HEK293 (cell line): ENCODE data around the gene HS3ST4.

ENCODE experiments used
- CTCF ChIA-PET: fragments of 350-600 bp; formaldehyde crosslinking; extraction: SDS; loops from one replicate; lab custom pipeline; 2021; ENCODE audit warnings: antibody characterized with exemption; lab: Yijun Ruan, JAX
- POLR2A ChIA-PET: fragments of 300-600 bp; formaldehyde crosslinking; extraction: SDS; loops from one replicate; lab custom pipeline; 2020; ENCODE audit warnings: antibody characterized with exemption, inconsistent platforms; lab: Yijun Ruan, JAX
- H3K27ac ChIP-seq: fragments of 200-500 bp; sonication (Bioruptor generic); 2 replicates; pipeline ENCODE4 v1.5.1; 2014; ENCODE audit warnings: low read depth, low read length, control low read depth, inconsistent platforms; ENCODE audit errors: extremely low read depth
- H3K36me3 ChIP-seq, 2 experiments: fragments of 200-500 bp in 1 of 2; sonication (Bioruptor generic) in 1 of 2; 1 replicate in 1 of 2; 2 replicates in 1 of 2; pipeline ENCODE4 v1.5.1; 2014 to 2017; ENCODE audit warnings: inconsistent platforms in 2 of 2, low read length in 2 of 2; ENCODE audit not compliant: control insufficient read depth in 2 of 2, insufficient read depth in 1 of 2
- H3K4me1 ChIP-seq: fragments of 200-500 bp; sonication (Bioruptor generic); 2 replicates; pipeline ENCODE4 v1.5.1; 2014; ENCODE audit warnings: mild to moderate bottlenecking, low read length, inconsistent platforms; ENCODE audit not compliant: control insufficient read depth, insufficient read depth
- H3K4me3 ChIP-seq: 2 replicates; pipeline ENCODE4 v1.5.1; 2011; ENCODE audit warnings: low read depth, mild to moderate bottlenecking, control low read depth, low read length, moderate library complexity
- H3K9me3 ChIP-seq: fragments of 200-500 bp; sonication (Bioruptor generic); 2 replicates; pipeline ENCODE4 v1.5.1; 2014; ENCODE audit warnings: low read depth, low read length, inconsistent platforms; ENCODE audit not compliant: control insufficient read depth, insufficient read depth
- BCL11B ChIP-seq: fragments of 450-650 bp; formaldehyde crosslinking; IDR thresholded peaks from 2 replicates; pipeline ENCODE4 v1.5.1; 2016; ENCODE audit warnings: low read depth, missing biosample characterization, missing genetic modification characterization
- GLI2 ChIP-seq: fragments of 450-650 bp; formaldehyde crosslinking; IDR thresholded peaks from 2 replicates; pipeline ENCODE4; 2017; ENCODE audit warnings: missing biosample characterization, missing genetic modification characterization, low read depth, borderline replicate concordance
- GLI4 ChIP-seq: fragments of 450-650 bp; formaldehyde crosslinking; IDR thresholded peaks from 2 replicates; pipeline ENCODE4 v1.5.1; 2016; ENCODE audit warnings: missing biosample characterization, missing genetic modification characterization
- GLIS2 ChIP-seq: fragments of 450-650 bp; formaldehyde crosslinking; IDR thresholded peaks from 2 replicates; pipeline ENCODE4 v1.5.1; 2016; ENCODE audit warnings: missing biosample characterization, missing genetic modification characterization
- KLF1 ChIP-seq: fragments of 450-650 bp; formaldehyde crosslinking; IDR thresholded peaks from 2 replicates; pipeline ENCODE4 v1.5.1; 2016; ENCODE audit warnings: missing biosample characterization, missing genetic modification characterization
- MEIS1 ChIP-seq: sonication (generic); formaldehyde crosslinking; IDR thresholded peaks from 2 replicates; pipeline ENCODE4 v1.8.1; 2022; ENCODE audit warnings: missing genetic modification reagents, mild to moderate bottlenecking, borderline replicate concordance
- WT1 ChIP-seq: fragments of 450-650 bp; formaldehyde crosslinking; IDR thresholded peaks from 2 replicates; pipeline ENCODE4 v1.5.1; 2016; ENCODE audit warnings: missing biosample characterization, missing genetic modification characterization
- ZBTB7A ChIP-seq: fragments of 450-650 bp; formaldehyde crosslinking; IDR thresholded peaks from 2 replicates; pipeline ENCODE4 v1.5.1; 2016; ENCODE audit warnings: low read depth, missing biosample characterization, missing genetic modification characterization
- ZNF140 ChIP-seq: fragments of 450-650 bp; formaldehyde crosslinking; IDR thresholded peaks from 2 replicates; pipeline ENCODE4 v1.5.1; 2016; ENCODE audit warnings: missing biosample characterization, missing genetic modification characterization
- ZNF155 ChIP-seq: fragments of 450-650 bp; formaldehyde crosslinking; IDR thresholded peaks from 2 replicates; pipeline ENCODE4 v1.5.1; 2016; ENCODE audit warnings: missing biosample characterization, missing genetic modification characterization
- ZNF169 ChIP-seq: fragments of 450-650 bp; formaldehyde crosslinking; IDR thresholded peaks from 2 replicates; pipeline ENCODE4 v1.5.1; 2016; ENCODE audit warnings: missing biosample characterization, missing genetic modification characterization
- ZNF23 ChIP-seq: fragments of 450-650 bp; formaldehyde crosslinking; IDR thresholded peaks from 2 replicates; pipeline ENCODE4 v1.5.1; 2016; ENCODE audit warnings: missing biosample characterization, missing genetic modification characterization, borderline replicate concordance
- ZNF335 ChIP-seq: fragments of 450-650 bp; formaldehyde crosslinking; conservative IDR thresholded peaks from 2 replicates; pipeline ENCODE4 v1.5.1; 2016; ENCODE audit warnings: missing biosample characterization, missing genetic modification characterization
- ZNF433 ChIP-seq: fragments of 450-650 bp; formaldehyde crosslinking; IDR thresholded peaks from 2 replicates; pipeline ENCODE4 v1.5.1; 2016; ENCODE audit warnings: missing biosample characterization, missing genetic modification characterization, low read depth
- ZNF510 ChIP-seq: fragments of 450-650 bp; formaldehyde crosslinking; IDR thresholded peaks from 2 replicates; pipeline ENCODE4 v1.5.1; 2018; ENCODE audit warnings: mild to moderate bottlenecking, missing genetic modification characterization, missing biosample characterization; ENCODE audit not compliant: insufficient replicate concordance
- ZNF514 ChIP-seq: fragments of 450-650 bp; formaldehyde crosslinking; IDR thresholded peaks from 2 replicates; pipeline ENCODE4 v1.5.1; 2016; ENCODE audit warnings: missing biosample characterization, missing genetic modification characterization
- ZNF521 ChIP-seq: fragments of 450-650 bp; formaldehyde crosslinking; IDR thresholded peaks from 2 replicates; pipeline ENCODE4 v1.5.1; 2017; ENCODE audit warnings: missing biosample characterization, mild to moderate bottlenecking, missing genetic modification characterization
- ZNF544 ChIP-seq: fragments of 450-650 bp; formaldehyde crosslinking; IDR thresholded peaks from 2 replicates; pipeline ENCODE4 v1.5.0; 2017; ENCODE audit warnings: missing biosample characterization, missing genetic modification characterization
- ZNF558 ChIP-seq: fragments of 450-650 bp; formaldehyde crosslinking; IDR thresholded peaks from 2 replicates; pipeline ENCODE4 v1.5.1; 2016; ENCODE audit warnings: missing biosample characterization, missing genetic modification characterization
- ZNF623 ChIP-seq: fragments of 450-650 bp; formaldehyde crosslinking; IDR thresholded peaks from 2 replicates; pipeline ENCODE4 v1.5.1; 2016; ENCODE audit warnings: missing biosample characterization, missing genetic modification characterization
- ZNF624 ChIP-seq: fragments of 450-650 bp; formaldehyde crosslinking; IDR thresholded peaks from 2 replicates; pipeline ENCODE4 v1.5.1; 2017; ENCODE audit warnings: missing biosample characterization, missing genetic modification characterization
- ZNF707 ChIP-seq: fragments of 450-650 bp; formaldehyde crosslinking; IDR thresholded peaks from 2 replicates; pipeline ENCODE4 v1.5.1; 2016; ENCODE audit warnings: missing biosample characterization, missing genetic modification characterization
- ZNF747 ChIP-seq: fragments of 450-650 bp; formaldehyde crosslinking; IDR thresholded peaks from 2 replicates; pipeline ENCODE4 v1.5.1; 2016; ENCODE audit warnings: missing biosample characterization, missing genetic modification characterization
- ZNF792 ChIP-seq: fragments of 450-650 bp; formaldehyde crosslinking; IDR thresholded peaks from 2 replicates; pipeline ENCODE4 v1.5.1; 2016; ENCODE audit warnings: missing biosample characterization, missing genetic modification characterization
- TF ChIP-seq, protein P1 (sequence below): fragments of 450-650 bp; formaldehyde crosslinking; IDR thresholded peaks from 2 replicates; pipeline ENCODE4 v1.5.1; 2016; ENCODE audit warnings: missing biosample characterization, missing genetic modification characterization, low read depth
- TF ChIP-seq, protein P2 (sequence below): fragments of 450-650 bp; IDR thresholded peaks from 2 replicates; pipeline ENCODE4 v1.5.1; 2018; ENCODE audit warnings: missing biosample characterization, mild to moderate bottlenecking, missing genetic modification characterization

Gene HS3ST4

DNA sequence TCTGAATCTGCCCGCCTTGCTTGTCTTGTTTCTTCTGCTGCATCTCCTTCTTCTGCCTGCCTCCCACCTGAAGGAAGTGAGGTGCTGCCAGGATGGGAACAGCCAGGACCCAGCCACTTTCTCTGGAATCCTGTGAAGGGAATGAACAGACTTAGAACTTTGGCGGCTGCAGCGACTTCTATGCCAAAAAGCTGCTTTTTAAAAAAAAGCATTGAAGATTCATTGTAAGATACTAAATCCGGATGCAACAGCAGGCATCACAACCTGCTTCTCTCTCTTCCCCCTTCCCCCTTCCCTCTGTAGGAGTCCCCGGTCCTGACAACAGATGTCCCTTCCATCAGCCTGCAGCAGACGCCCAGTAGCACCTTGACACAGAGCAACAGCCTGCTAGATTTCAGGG is 176.3 kb downstream of the HS3ST4 start (continued):
- TF ChIP-seq ZNF433 (tag by site-specific recombination) (no peak), MEIS1 (no peak), GLIS2 (tag by site-specific recombination) (no peak), ZNF544 (tag by site-specific recombination) (no peak)
- TF ChIP-seq, protein P1, sequence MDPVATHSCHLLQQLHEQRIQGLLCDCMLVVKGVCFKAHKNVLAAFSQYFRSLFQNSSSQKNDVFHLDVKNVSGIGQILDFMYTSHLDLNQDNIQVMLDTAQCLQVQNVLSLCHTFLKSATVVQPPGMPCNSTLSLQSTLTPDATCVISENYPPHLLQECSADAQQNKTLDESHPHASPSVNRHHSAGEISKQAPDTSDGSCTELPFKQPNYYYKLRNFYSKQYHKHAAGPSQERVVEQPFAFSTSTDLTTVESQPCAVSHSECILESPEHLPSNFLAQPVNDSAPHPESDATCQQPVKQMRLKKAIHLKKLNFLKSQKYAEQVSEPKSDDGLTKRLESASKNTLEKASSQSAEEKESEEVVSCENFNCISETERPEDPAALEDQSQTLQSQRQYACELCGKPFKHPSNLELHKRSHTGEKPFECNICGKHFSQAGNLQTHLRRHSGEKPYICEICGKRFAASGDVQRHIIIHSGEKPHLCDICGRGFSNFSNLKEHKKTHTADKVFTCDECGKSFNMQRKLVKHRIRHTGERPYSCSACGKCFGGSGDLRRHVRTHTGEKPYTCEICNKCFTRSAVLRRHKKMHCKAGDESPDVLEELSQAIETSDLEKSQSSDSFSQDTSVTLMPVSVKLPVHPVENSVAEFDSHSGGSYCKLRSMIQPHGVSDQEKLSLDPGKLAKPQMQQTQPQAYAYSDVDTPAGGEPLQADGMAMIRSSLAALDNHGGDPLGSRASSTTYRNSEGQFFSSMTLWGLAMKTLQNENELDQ (tag by site-specific recombination), result no peak

DNA sequence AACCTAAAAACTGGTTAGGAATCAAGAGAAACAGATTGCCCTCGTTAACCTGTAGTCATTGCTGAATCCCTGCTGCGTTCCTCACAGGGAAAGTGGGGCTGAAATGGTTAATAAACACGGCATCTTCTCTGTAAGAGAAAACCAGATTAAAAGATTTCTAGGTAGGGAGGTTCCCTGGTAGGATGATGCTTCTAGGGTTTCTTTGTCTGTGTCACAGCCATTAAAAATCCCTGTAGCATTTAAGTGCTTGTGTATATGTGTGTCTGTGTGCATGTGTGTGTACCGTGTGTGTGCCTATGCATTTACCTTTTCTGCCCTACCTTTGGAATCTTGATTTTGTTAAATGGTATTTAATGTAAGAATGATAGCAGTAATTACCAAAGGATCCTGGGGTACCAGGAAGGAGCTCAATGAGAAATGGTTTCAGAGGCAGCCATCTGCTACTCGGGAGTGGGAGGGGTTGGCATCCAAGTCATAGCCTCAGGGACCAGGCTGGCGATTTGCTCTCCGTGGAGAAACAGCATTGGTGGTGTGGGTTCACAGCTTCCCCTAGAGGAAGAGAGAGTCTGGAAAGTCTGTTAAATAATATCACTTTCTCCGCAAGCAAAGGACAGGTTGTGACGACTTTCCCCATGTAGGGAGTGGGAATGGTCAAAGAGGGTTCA is 177.1 kb downstream of the HS3ST4 start:
- Histone ChIP-seq H3K27ac (no peak overlapping the region), H3K4me3 (no peak overlapping the region), H3K9me3 (no peaks in the 10 kb centered on the region), H3K36me3 (no peaks in the 10 kb centered on the region), H3K4me1 (no peaks in the 10 kb centered on the region)
- CTCF ChIA-PET, result no interaction called here
- POLR2A ChIA-PET, result no interaction called here
- TF ChIP-seq ZNF514 (tag by site-specific recombination) (no peak), WT1 (tag by site-specific recombination) (no peak), ZNF169 (tag by site-specific recombination) (no peak), ZNF510 (tag by site-specific recombination) (no peak), ZNF521 (tag by site-specific recombination) (no peak), ZNF140 (no peak)
- TF ChIP-seq, protein P2, sequence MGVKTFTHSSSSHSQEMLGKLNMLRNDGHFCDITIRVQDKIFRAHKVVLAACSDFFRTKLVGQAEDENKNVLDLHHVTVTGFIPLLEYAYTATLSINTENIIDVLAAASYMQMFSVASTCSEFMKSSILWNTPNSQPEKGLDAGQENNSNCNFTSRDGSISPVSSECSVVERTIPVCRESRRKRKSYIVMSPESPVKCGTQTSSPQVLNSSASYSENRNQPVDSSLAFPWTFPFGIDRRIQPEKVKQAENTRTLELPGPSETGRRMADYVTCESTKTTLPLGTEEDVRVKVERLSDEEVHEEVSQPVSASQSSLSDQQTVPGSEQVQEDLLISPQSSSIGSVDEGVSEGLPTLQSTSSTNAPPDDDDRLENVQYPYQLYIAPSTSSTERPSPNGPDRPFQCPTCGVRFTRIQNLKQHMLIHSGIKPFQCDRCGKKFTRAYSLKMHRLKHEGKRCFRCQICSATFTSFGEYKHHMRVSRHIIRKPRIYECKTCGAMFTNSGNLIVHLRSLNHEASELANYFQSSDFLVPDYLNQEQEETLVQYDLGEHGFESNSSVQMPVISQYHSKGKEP (tag by site-specific recombination), result no peak

DNA sequence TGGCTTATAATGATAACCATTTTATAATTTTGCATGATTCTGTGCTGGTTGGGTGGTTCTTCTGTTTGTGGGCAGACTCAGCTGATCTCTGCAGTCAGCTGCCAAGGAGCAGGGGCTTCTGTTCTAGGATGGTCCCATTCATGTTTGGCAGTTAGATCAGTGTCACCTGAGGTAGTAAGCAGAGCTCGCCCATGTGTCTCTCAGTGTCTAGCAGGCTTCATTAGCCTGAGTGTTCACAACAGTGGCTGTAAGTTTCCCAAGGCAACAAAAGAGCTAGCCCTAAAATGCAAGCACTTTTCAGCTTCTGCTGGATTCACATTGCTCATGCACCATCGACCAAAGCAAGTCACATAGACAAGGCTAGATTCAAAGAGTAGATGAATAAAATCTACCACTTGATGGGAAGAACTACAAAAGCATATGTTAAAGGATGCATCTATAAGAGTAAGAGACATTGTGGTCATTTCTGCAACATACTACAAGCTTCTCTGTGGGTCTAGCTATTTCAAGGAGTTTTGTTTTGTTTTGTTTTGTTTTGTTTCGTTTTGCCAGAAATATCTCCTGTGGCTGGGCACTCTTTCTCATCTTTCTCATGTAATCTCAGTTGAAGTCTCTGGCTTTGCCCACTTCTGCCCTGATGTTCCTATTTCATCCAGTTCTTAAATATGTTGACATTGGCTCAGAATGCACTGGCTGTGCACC is 180.8 kb downstream of the HS3ST4 start:
- ChIA-PET CTCF (no interaction called here), POLR2A (no interaction called here)
- no peak overlapping the region for H3K4me3 ChIP-seq
- no peaks in the 10 kb centered on the region for H3K9me3 ChIP-seq
- TF ChIP-seq ZNF624 (tag by site-specific recombination) (no peak), GLI4 (no peak), ZNF623 (no peak), ZNF155 (tag by site-specific recombination) (no peak), BCL11B (tag by site-specific recombination) (no peak), ZNF707 (no peak), KLF1 (tag by site-specific recombination) (no peak), ZNF747 (tag by site-specific recombination) (no peak), ZNF558 (tag by site-specific recombination) (no peak), ZBTB7A (tag by site-specific recombination) (no peak), ZNF23 (tag by site-specific recombination) (no peak), GLI2 (tag by site-specific recombination) (no peak), ZNF792 (tag by site-specific recombination) (no peak), ZNF335 (tag by site-specific recombination) (no peak)
- no peaks in the 10 kb centered on the region for H3K36me3 ChIP-seq
- H3K4me1 ChIP-seq, result no peaks in the 10 kb centered on the region
- H3K27ac ChIP-seq, result no peak overlapping the region
